Measurements from ENCODE around the gene P2RY6. TPM values are rescaled to one million over a fixed set of nuclear protein-coding genes. Genes with fewer than 3 reads are reported as not detected.

P2RY6 gene
- total RNA-seq, 3 donors from 2014 or later, result 1.9 to 4.3 (median 2.8) TPM

DNA sequence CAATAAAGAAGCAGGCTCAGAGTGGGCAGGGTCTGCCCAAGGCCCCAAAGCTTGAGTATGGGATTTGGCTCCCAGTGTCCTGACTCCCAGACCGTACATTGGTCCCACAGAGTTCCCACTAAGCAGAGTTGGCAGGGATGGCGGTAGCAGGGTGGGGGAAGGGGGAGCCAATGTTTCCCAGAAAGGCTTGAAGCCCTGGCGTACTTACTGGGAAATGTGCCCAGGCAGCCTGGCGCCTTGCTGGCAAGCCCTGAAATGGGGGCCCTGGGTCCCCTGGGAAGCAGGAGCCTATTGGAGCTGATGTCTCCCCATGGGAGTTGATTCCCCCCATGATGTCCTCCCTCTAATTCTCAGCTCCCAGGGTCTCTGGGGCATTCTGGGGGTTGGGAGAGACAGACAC, 45.2 kb downstream of the P2RY6 start:
- H3K4me1 ChIP-seq (ENCODE audit: low read depth), result peaks cover 15% of the 10 kb centered on the region
- peak; percentile 29 to 56 (median 55) for DNase-seq

DNA sequence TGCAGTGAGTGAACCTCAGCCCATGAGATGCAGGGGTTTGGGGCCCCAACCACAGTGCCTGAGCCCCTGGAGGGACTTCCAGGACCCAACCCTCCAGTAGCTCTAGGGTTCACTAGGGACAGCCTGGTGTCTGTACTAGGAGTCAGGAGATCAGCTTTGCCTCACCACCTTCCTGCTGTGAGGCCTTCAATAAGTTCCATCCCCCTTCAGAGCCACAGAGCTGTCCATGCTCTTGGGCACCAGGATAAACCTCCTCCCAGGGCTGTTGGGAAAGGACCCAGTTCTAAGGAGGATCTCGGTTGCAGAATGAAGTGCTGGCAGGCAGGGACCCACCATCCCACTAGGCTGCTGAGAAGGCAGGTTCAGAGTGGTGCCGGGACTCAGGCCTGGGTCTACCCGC, 45.7 kb downstream of the P2RY6 start:
- no peak overlapping the region for H3K4me3 ChIP-seq
- peaks cover 15% of the 10 kb centered on the region for H3K4me1 ChIP-seq (ENCODE audit: low read depth)
- no peak for DNase-seq
- no peaks in the 10 kb centered on the region for H3K9me3 ChIP-seq
- ATAC-seq, result no peak
- intact Hi-C loops (cut with DNase I, micrococcal nuclease), result no loop called here
- TF ChIP-seq, protein P1, sequence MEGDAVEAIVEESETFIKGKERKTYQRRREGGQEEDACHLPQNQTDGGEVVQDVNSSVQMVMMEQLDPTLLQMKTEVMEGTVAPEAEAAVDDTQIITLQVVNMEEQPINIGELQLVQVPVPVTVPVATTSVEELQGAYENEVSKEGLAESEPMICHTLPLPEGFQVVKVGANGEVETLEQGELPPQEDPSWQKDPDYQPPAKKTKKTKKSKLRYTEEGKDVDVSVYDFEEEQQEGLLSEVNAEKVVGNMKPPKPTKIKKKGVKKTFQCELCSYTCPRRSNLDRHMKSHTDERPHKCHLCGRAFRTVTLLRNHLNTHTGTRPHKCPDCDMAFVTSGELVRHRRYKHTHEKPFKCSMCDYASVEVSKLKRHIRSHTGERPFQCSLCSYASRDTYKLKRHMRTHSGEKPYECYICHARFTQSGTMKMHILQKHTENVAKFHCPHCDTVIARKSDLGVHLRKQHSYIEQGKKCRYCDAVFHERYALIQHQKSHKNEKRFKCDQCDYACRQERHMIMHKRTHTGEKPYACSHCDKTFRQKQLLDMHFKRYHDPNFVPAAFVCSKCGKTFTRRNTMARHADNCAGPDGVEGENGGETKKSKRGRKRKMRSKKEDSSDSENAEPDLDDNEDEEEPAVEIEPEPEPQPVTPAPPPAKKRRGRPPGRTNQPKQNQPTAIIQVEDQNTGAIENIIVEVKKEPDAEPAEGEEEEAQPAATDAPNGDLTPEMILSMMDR (IDR thresholded peaks at IDR 0.05), result no peak
- no peaks in the 10 kb centered on the region for H3K36me3 ChIP-seq (ENCODE audit: low read depth)

More for the DNA sequence above, 45.2 kb downstream of the P2RY6 start:
- intact Hi-C loops (cut with DNase I, micrococcal nuclease), result no loop called here
- TF ChIP-seq, protein P1 (IDR thresholded peaks at IDR 0.05), result no peak
- no peaks in the 10 kb centered on the region for H3K9me3 ChIP-seq
- no peak overlapping the region for H3K4me3 ChIP-seq
- ATAC-seq, result no peak
- H3K36me3 ChIP-seq (ENCODE audit: low read depth), result no peaks in the 10 kb centered on the region

DNA sequence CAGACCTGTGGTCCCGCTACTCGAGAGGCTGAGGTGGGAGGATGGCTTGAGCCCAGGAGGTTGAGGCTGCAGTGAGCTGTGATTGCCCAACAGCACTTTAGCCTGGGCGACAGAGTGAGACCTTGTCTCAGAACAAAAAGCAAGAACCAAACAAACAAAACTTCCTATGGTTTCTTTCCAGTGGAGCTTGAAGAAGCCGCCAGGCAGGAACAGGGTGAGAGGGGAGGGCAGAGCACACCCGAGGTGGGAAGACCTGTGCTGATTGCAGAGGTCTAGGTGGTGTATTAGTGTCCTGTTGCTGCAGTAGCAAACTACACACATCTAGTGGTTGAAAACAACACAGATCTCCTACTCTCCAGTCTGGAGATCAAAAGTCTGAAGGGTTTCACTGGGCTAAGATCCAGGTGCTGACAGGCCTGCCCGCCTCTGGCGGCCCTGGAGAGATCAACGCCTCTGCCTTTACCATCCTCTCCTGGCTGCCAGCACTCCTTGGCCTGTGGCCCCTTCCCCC, 46.4 kb downstream of the P2RY6 start:
- TF ChIP-seq, protein P1 (IDR thresholded peaks at IDR 0.05), result no peak
- no peaks in the 10 kb centered on the region for H3K36me3 ChIP-seq (ENCODE audit: low read depth)
- intact Hi-C loops (cut with DNase I, micrococcal nuclease), result no loop called here
- H3K4me3 ChIP-seq, result no peak overlapping the region
- H3K4me1 ChIP-seq (ENCODE audit: low read depth), result peaks cover 9% of the 10 kb centered on the region
- DNase-seq (no peak), ATAC-seq (no peak)
- no peaks in the 10 kb centered on the region for H3K9me3 ChIP-seq

DNA sequence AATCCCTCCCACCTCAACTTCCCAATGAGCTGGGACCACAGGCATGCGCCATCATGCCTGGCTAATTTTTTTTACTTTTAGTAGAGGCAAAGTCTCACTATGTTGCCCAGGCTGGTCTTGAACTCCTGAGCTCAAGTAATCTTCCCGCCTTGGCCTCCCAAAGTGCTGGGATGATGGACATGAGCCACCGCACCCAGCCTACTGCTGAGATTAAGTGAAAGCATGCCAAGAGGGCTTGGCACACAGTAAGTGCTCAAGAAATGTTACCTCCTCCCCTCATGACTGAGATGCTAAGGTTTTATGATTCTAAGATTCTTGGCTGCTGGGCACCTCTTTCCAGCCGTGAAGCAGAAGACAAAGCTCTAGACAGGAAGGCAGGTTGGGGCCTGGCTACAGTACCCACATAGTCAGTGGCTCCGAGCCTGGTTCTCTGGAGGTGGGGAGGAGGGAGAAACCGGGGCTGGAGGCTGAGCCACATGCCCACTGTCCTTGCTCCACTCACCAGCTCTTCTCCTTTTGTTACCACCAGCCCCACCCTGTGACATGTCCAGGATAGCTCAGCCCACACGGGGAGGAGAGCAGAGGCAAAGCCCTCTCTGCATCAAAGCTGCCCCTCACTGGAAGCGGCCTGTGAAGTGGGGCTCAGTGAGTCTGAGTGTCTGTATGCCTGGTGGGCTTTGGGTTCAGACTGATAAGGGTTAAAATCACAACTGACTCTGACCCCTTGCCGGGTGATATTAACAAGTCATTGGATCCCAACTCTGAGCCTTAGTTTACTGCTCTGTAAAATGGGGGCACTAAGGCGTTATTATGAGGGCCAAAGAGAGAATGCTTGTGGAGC, 48.8 kb downstream of the P2RY6 start:
- no peaks in the 10 kb centered on the region for H3K9me3 ChIP-seq
- DNase-seq (no peak), ATAC-seq (no peak)
- intact Hi-C loops (cut with DNase I, micrococcal nuclease), result no loop called here
- H3K36me3 ChIP-seq (ENCODE audit: low read depth), result no peaks in the 10 kb centered on the region
- TF ChIP-seq, protein P1 (IDR thresholded peaks at IDR 0.05), result no peak
- no peak overlapping the region for H3K4me3 ChIP-seq
- peaks cover 16% of the 10 kb centered on the region for H3K4me1 ChIP-seq (ENCODE audit: low read depth)

DNA sequence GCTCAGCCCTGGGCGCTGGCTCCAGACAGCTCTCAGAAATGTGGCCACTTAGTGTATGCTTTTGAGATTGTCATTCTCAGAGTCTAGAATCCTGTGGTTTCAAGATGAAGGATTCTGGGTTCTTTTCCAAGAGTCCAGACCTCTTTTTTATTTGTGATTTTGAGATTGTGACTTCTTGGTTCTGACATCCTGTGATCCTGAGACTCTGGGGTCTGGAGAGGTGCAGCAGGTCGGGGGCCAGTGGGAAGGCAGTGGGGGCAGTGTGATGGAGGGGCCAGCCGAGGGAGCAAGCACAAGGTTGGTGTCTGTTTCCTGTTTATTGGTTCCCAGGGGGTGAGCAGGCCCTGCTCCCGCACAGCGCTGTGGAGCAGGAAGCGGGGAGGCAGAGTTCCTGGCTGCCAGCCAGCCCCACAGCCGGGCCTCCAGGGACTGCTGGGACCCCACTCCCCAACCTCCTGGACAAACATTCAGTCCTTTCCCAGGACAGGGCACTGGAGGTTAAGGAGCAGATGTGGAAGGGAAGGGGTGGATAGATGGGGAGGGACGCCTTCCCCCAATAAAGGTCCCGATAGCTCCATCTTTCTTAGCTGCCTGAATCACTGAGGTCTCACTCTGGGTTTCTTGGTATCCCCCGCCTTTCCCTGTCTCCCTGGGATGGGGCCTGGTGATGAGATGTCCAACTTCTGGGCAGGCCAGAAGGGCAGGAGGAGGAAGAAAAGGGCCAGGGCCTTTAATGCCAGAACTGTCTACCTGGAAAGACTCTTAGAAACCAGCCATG, 49.7 kb downstream of the P2RY6 start:
- DNase-seq (peak in 2 of 3 donors; percentile 25 to 55), ATAC-seq (peak; percentile 11)
- TF ChIP-seq, protein P1 (IDR thresholded peaks at IDR 0.05), result no peak
- H3K4me3 ChIP-seq, result no peak overlapping the region
- H3K4me1 ChIP-seq (ENCODE audit: low read depth), result peaks cover 16% of the 10 kb centered on the region
- H3K36me3 ChIP-seq (ENCODE audit: low read depth), result no peaks in the 10 kb centered on the region
- intact Hi-C loops (cut with DNase I, micrococcal nuclease), result no loop called here
- no peaks in the 10 kb centered on the region for H3K9me3 ChIP-seq

Data from mucosa of descending colon (tissue), 3 donors.